GM18907 (cell line): ENCODE measurements around the gene DNAI7.

Source experiments
- ATAC-seq: cut with Tn5 transposase; IDR thresholded peaks from one replicate; pipeline ENCODE4 v1.9.1; 2021; ENCODE audit warnings: mild to moderate bottlenecking, moderate library complexity; ENCODE audit not compliant: unreplicated experiment

DNAI7 gene

GRCh38 chr12:25195056-25195971, at the start of gene DNAI7, which contains the start of gene ETFRF1:
DNAI7 (minus strand) TSS chr12:25195160; CDS start chr12:25195078, 82 bp downstream.
ETFRF1 (plus strand) TSS chr12:25195237; CDS start chr12:25203957, 8,720 bp downstream.
- ATAC-seq: peak; percentile 94

GRCh38 chr12:25243680-25243990, 48.7 kb upstream of the DNAI7 start:
- ATAC-seq: no peak

- no peak for ATAC-seq
These were observed 48.2 kb upstream of the DNAI7 start for GRCh38 chr12:25242981-25243679.

- peak; percentile 79 for ATAC-seq
These were observed 46.4 kb upstream of the DNAI7 start for GRCh38 chr12:25241167-25242020.

- ATAC-seq: no peak
These were observed 41.7 kb upstream of the DNAI7 start for GRCh38 chr12:25236626-25237025.

- no peak for ATAC-seq
These were observed 41.2 kb upstream of the DNAI7 start for GRCh38 chr12:25236190-25236589.

GRCh38 chr12:25213338-25213737, 18.4 kb upstream of the DNAI7 start:
- ATAC-seq: no peak

GRCh38 chr12:25208554-25208953, 13.6 kb upstream of the DNAI7 start:
- no peak for ATAC-seq

- no peak for ATAC-seq
These were observed 12.9 kb upstream of the DNAI7 start for GRCh38 chr12:25207846-25208245.

GRCh38 chr12:25207411-25207810, 12.5 kb upstream of the DNAI7 start:
- no peak for ATAC-seq

- ATAC-seq: no peak
These were observed 7.2 kb upstream of the DNAI7 start for GRCh38 chr12:25202137-25202536.

- ATAC-seq: no peak
These were observed 5.7 kb upstream of the DNAI7 start for GRCh38 chr12:25200703-25201102.

- no peak for ATAC-seq
These were observed 2.6 kb upstream of the DNAI7 start for GRCh38 chr12:25197608-25198007.

GRCh38 chr12:25194722-25195055, 271 bp downstream of the DNAI7 start:
- ATAC-seq: no peak

GRCh38 chr12:25194214-25194613, 746 bp downstream of the DNAI7 start:
- ATAC-seq: no peak

GRCh38 chr12:25190793-25191192, 4.2 kb downstream of the DNAI7 start:
- no peak for ATAC-seq

- no peak for ATAC-seq
These were observed 5.3 kb downstream of the DNAI7 start for GRCh38 chr12:25189656-25190055.

GRCh38 chr12:25187781-25188180, 7.2 kb downstream of the DNAI7 start:
- ATAC-seq: no peak

GRCh38 chr12:25186788-25187402, 8.1 kb downstream of the DNAI7 start:
- ATAC-seq: peak; percentile 77

- ATAC-seq: peak; percentile 48
These were observed 8.7 kb downstream of the DNAI7 start for GRCh38 chr12:25186038-25186787.
